ENCODE results near the gene ATOH7. TPM values are rescaled to one million over a fixed set of nuclear protein-coding genes. Genes with fewer than 3 reads are reported as not detected.
A peak's percentile ranks its signal among the peaks of the same experiment; 100 is the strongest.
"Not testable (repeated sequence)": the region's sequence is repeated elsewhere in the genome, so short reads cannot be mapped to it uniquely, and the experiment has no call there.

Gene ATOH7
- total and polyA plus RNA-seq, 2 experiments from 2014 or later, result 0.17 TPM; not detected in 1

- Histone ChIP-seq H3K9me3 (ENCODE audit: low read depth) (no peaks in the 10 kb centered on the region), H3K9me2 (replicated peaks; ENCODE audit: insufficient read depth) (no peaks in the 10 kb centered on the region), H2AFZ (no peak overlapping the region), H3K36me3 (replicated peaks; ENCODE audit: insufficient read depth, low read depth) (no peaks in the 10 kb centered on the region), H3K27me3 (peaks cover 9% of the 10 kb centered on the region), H3K4me2 (no peak overlapping the region), H3K4me3 (no peak overlapping the region), H3K27ac (no peak overlapping the region), H4K20me1 (ENCODE audit: insufficient read depth, poor library complexity, severe bottlenecking) (no peaks in the 10 kb centered on the region), H3K4me1 (ENCODE audit: insufficient read depth) (no peaks in the 10 kb centered on the region), H3K79me2 (no peaks in the 10 kb centered on the region)
- WGBS (ENCODE audit: low lambda C conversion rate, missing lambda C conversion rate), result 52% methylated on average over 10 of the region's 10 CpGs
- peak; percentile 80 for DNase-seq (ENCODE audit: low spot score)
- no peak for TF ChIP-seq EZH2 (IDR thresholded peaks at IDR 0.05; ENCODE audit: borderline replicate concordance)
- no peak for TF ChIP-seq EZH2phosphoT487 (IDR thresholded peaks at IDR 0.05; ENCODE audit: low read depth, severe bottlenecking, unreplicated experiment)
- peak; percentile 67 for TF ChIP-seq CTCF (IDR thresholded peaks at IDR 0.05; ENCODE audit: poor library complexity)
Measured at GRCh38 chr10:68208424-68209042, 23.4 kb downstream of the ATOH7 start.

DNA sequence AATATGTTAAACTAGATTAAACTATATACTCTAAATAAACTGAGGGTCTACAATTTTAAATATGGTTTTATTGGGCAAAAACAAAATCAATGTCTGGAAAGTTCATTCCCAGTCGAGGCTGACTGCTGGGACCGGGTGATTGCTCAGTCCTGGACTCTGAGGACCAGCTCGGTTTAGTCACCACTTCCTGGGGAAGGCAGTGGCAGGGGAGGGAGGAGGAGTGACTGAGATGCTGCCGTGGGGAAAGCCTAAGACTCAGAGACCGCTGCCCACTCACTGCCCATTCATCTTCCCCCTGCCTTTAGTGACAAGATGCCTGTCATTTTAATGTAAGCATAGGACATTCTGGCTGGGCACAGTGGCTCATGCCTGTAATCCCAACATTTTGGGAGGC, 29.0 kb downstream of the ATOH7 start:
- H3K36me3 ChIP-seq (replicated peaks; ENCODE audit: insufficient read depth, low read depth), result no peaks in the 10 kb centered on the region
- no peaks in the 10 kb centered on the region for H3K9me2 ChIP-seq (replicated peaks; ENCODE audit: insufficient read depth)
- H3K9me3 ChIP-seq (ENCODE audit: low read depth), result no peaks in the 10 kb centered on the region
- DNase-seq (ENCODE audit: low spot score), result no peak
- WGBS (ENCODE audit: low lambda C conversion rate, missing lambda C conversion rate), result 50% methylated on average over 5 of the region's 5 CpGs
- H3K4me3 ChIP-seq, result no peak overlapping the region
- H3K4me1 ChIP-seq (ENCODE audit: insufficient read depth), result no peaks in the 10 kb centered on the region
- no peak overlapping the region for H3K4me2 ChIP-seq
- no peaks in the 10 kb centered on the region for H3K27me3 ChIP-seq
- no peaks in the 10 kb centered on the region for H4K20me1 ChIP-seq (ENCODE audit: insufficient read depth, poor library complexity, severe bottlenecking)
- H3K79me2 ChIP-seq, result no peaks in the 10 kb centered on the region
- no peak overlapping the region for H3K27ac ChIP-seq
- H2AFZ ChIP-seq, result no peak overlapping the region
- no peak for TF ChIP-seq EZH2 (IDR thresholded peaks at IDR 0.05; ENCODE audit: borderline replicate concordance)
- no peak for TF ChIP-seq CTCF (IDR thresholded peaks at IDR 0.05; ENCODE audit: poor library complexity)
- TF ChIP-seq EZH2phosphoT487 (IDR thresholded peaks at IDR 0.05; ENCODE audit: low read depth, severe bottlenecking, unreplicated experiment), result no peak

GRCh38 chr10:68196701-68197100, 35.2 kb downstream of the ATOH7 start:
- Histone ChIP-seq H4K20me1 (ENCODE audit: insufficient read depth, poor library complexity, severe bottlenecking) (no peaks in the 10 kb centered on the region), H3K36me3 (replicated peaks; ENCODE audit: insufficient read depth, low read depth) (no peaks in the 10 kb centered on the region), H3K9me3 (ENCODE audit: low read depth) (no peaks in the 10 kb centered on the region), H2AFZ (no peak overlapping the region), H3K4me3 (no peak overlapping the region), H3K9me2 (replicated peaks; ENCODE audit: insufficient read depth) (no peaks in the 10 kb centered on the region), H3K27me3 (no peaks in the 10 kb centered on the region), H3K79me2 (no peaks in the 10 kb centered on the region), H3K4me2 (no peak overlapping the region), H3K4me1 (ENCODE audit: insufficient read depth) (no peaks in the 10 kb centered on the region), H3K27ac (no peak overlapping the region)
- WGBS (ENCODE audit: low lambda C conversion rate, missing lambda C conversion rate), result 52% methylated on average over 3 of the region's 3 CpGs
- no peak for DNase-seq (ENCODE audit: low spot score)
- TF ChIP-seq EZH2 (IDR thresholded peaks at IDR 0.05; ENCODE audit: borderline replicate concordance) (no peak), EZH2phosphoT487 (IDR thresholded peaks at IDR 0.05; ENCODE audit: low read depth, severe bottlenecking, unreplicated experiment) (no peak), CTCF (IDR thresholded peaks at IDR 0.05; ENCODE audit: poor library complexity) (no peak)

GRCh38 chr10:68195776-68196175, 36.1 kb downstream of the ATOH7 start:
- not testable (repeated sequence) for H3K4me3 ChIP-seq; H3K4me2 ChIP-seq; H3K9me3 ChIP-seq (ENCODE audit: low read depth); DNase-seq (ENCODE audit: low spot score); H3K36me3 ChIP-seq (replicated peaks; ENCODE audit: insufficient read depth, low read depth); H3K9me2 ChIP-seq (replicated peaks; ENCODE audit: insufficient read depth); H4K20me1 ChIP-seq (ENCODE audit: insufficient read depth, poor library complexity, severe bottlenecking); H3K4me1 ChIP-seq (ENCODE audit: insufficient read depth); H3K27ac ChIP-seq; H3K79me2 ChIP-seq; H2AFZ ChIP-seq; H3K27me3 ChIP-seq
- WGBS (ENCODE audit: low lambda C conversion rate, missing lambda C conversion rate), result 92% methylated on average over 2 of the region's 2 CpGs
